ENCODE data around the gene MAST2.

DNA sequence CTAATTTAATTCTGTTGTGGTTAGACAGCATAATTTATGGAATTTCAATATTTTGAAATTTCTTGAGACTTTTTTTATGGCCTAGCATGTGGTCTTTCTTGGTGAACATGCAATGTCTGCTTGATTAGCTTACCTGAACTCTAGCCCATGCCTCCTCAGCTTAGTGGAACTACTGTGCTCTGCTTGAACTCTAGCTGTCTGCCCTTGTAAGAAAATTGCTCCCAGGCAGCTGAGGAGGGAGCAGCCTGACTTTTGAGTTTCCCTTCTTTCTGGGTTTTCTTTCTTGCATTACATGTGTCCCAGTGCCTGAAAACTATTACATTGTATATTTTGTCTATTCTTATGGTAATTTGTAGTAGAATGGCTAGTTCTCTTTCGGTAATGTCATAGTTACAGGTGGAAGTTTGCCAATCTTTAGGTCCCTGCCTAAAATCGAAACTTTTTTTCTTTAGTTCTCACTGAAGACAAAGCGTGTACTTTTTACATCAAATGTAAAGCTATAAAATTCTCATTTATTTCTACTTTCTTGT, 105.3 kb downstream of the MAST2 start:
- TF ChIP-seq, protein P1, sequence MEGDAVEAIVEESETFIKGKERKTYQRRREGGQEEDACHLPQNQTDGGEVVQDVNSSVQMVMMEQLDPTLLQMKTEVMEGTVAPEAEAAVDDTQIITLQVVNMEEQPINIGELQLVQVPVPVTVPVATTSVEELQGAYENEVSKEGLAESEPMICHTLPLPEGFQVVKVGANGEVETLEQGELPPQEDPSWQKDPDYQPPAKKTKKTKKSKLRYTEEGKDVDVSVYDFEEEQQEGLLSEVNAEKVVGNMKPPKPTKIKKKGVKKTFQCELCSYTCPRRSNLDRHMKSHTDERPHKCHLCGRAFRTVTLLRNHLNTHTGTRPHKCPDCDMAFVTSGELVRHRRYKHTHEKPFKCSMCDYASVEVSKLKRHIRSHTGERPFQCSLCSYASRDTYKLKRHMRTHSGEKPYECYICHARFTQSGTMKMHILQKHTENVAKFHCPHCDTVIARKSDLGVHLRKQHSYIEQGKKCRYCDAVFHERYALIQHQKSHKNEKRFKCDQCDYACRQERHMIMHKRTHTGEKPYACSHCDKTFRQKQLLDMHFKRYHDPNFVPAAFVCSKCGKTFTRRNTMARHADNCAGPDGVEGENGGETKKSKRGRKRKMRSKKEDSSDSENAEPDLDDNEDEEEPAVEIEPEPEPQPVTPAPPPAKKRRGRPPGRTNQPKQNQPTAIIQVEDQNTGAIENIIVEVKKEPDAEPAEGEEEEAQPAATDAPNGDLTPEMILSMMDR (IDR thresholded peaks at IDR 0.05; ENCODE audit: extremely low read depth in 1 of 2, insufficient read depth in 1 of 2, low read depth in 1 of 2, low read length in 2 of 2), result no peak
- TF ChIP-seq MYC (IDR thresholded peaks at IDR 0.05; ENCODE audit: low read depth, low read length), result no peak
- TF ChIP-seq EZH2 (IDR thresholded peaks at IDR 0.05; ENCODE audit: borderline replicate concordance, low read depth, low read length, severe bottlenecking), result no peak
- TF ChIP-seq POLR2AphosphoS5 (IDR thresholded peaks at IDR 0.05; ENCODE audit: insufficient read depth, low read depth, low read length), result no peak
- no peak for TF ChIP-seq POLR2A (IDR thresholded peaks at IDR 0.05; ENCODE audit: low read depth, low read length)
- no peak for TF ChIP-seq GATA2 (IDR thresholded peaks at IDR 0.05; ENCODE audit: insufficient read depth, insufficient read length, low read depth, low read length)

Data from endothelial cell of umbilical vein (primary cell).